ENCODE results near the gene PCCA.

PCCA gene

GRCh38 chr13:100544866-100545683, 456.2 kb downstream of the PCCA start:
- Histone ChIP-seq H3K27me3 (ENCODE audit: control insufficient read depth, insufficient read depth, low read length) (no peaks in the 10 kb centered on the region), H3K9ac (ENCODE audit: low read depth, low read length) (no peak overlapping the region), H3K4me3 (ENCODE audit: low read depth, low read length) (no peak overlapping the region), H3K9me3 (ENCODE audit: control insufficient read depth, insufficient read depth, low read length) (no peaks in the 10 kb centered on the region), H3K36me3 (ENCODE audit: control insufficient read depth, insufficient read depth, low read length) (no peaks in the 10 kb centered on the region), H3K4me1 (ENCODE audit: control insufficient read depth, insufficient read depth, low read length) (peaks cover 4% of the 10 kb centered on the region; the same call in 1 of the 2 replicates), H3K27ac (ENCODE audit: low read depth, low read length) (no peak overlapping the region)

GRCh38 chr13:100545684-100546061, 456.8 kb downstream of the PCCA start:
- no peaks in the 10 kb centered on the region for H3K27me3 ChIP-seq (ENCODE audit: control insufficient read depth, insufficient read depth, low read length)
- H3K9me3 ChIP-seq (ENCODE audit: control insufficient read depth, insufficient read depth, low read length), result no peaks in the 10 kb centered on the region
- peaks cover 4% of the 10 kb centered on the region; the same call in 1 of the 2 replicates for H3K4me1 ChIP-seq (ENCODE audit: control insufficient read depth, insufficient read depth, low read length)
- no peak overlapping the region for H3K27ac ChIP-seq (ENCODE audit: low read depth, low read length)
- no peaks in the 10 kb centered on the region for H3K36me3 ChIP-seq (ENCODE audit: control insufficient read depth, insufficient read depth, low read length)
- H3K4me3 ChIP-seq (ENCODE audit: low read depth, low read length), result no peak overlapping the region
- H3K9ac ChIP-seq (ENCODE audit: low read depth, low read length), result no peak overlapping the region

- no peaks in the 10 kb centered on the region for H3K27me3 ChIP-seq (ENCODE audit: control insufficient read depth, insufficient read depth, low read length)
- no peaks in the 10 kb centered on the region for H3K36me3 ChIP-seq (ENCODE audit: control insufficient read depth, insufficient read depth, low read length)
- H3K9me3 ChIP-seq (ENCODE audit: control insufficient read depth, insufficient read depth, low read length), result no peaks in the 10 kb centered on the region
- H3K4me3 ChIP-seq (ENCODE audit: low read depth, low read length), result no peak overlapping the region
- H3K4me1 ChIP-seq (ENCODE audit: control insufficient read depth, insufficient read depth, low read length), result peaks cover 4% of the 10 kb centered on the region; the same call in 1 of the 2 replicates
- H3K27ac ChIP-seq (ENCODE audit: low read depth, low read length), result no peak overlapping the region
- no peak overlapping the region for H3K9ac ChIP-seq (ENCODE audit: low read depth, low read length)
Measured at GRCh38 chr13:100546713-100547405, 458.0 kb downstream of the PCCA start.

GRCh38 chr13:100547791-100548201, 458.9 kb downstream of the PCCA start:
- no peak overlapping the region for H3K4me3 ChIP-seq (ENCODE audit: low read depth, low read length)
- H3K4me1 ChIP-seq (ENCODE audit: control insufficient read depth, insufficient read depth, low read length), result 0 out of 2 replicates have a peak, but pooled peaks cover under 1% of the 10 kb centered on the region
- no peaks in the 10 kb centered on the region for H3K27me3 ChIP-seq (ENCODE audit: control insufficient read depth, insufficient read depth, low read length)
- no peak overlapping the region for H3K9ac ChIP-seq (ENCODE audit: low read depth, low read length)
- H3K9me3 ChIP-seq (ENCODE audit: control insufficient read depth, insufficient read depth, low read length), result no peaks in the 10 kb centered on the region
- H3K27ac ChIP-seq (ENCODE audit: low read depth, low read length), result no peak overlapping the region
- H3K36me3 ChIP-seq (ENCODE audit: control insufficient read depth, insufficient read depth, low read length), result no peaks in the 10 kb centered on the region

GRCh38 chr13:100549316-100549715, 460.4 kb downstream of the PCCA start:
- H3K9me3 ChIP-seq (ENCODE audit: control insufficient read depth, insufficient read depth, low read length), result no peaks in the 10 kb centered on the region

GRCh38 chr13:100552755-100553154, 463.9 kb downstream of the PCCA start:
- no peaks in the 10 kb centered on the region for H3K27me3 ChIP-seq (ENCODE audit: control insufficient read depth, insufficient read depth, low read length)
- no peaks in the 10 kb centered on the region for H3K4me1 ChIP-seq (ENCODE audit: control insufficient read depth, insufficient read depth, low read length)
- no peak overlapping the region for H3K9ac ChIP-seq (ENCODE audit: low read depth, low read length)
- no peaks in the 10 kb centered on the region for H3K36me3 ChIP-seq (ENCODE audit: control insufficient read depth, insufficient read depth, low read length)
- H3K4me3 ChIP-seq (ENCODE audit: low read depth, low read length), result no peak overlapping the region
- no peak overlapping the region for H3K27ac ChIP-seq (ENCODE audit: low read depth, low read length)
- no peaks in the 10 kb centered on the region for H3K9me3 ChIP-seq (ENCODE audit: control insufficient read depth, insufficient read depth, low read length)

More at GRCh38 chr13:100549316-100549715, 460.4 kb downstream of the PCCA start:
- no peak overlapping the region for H3K4me3 ChIP-seq (ENCODE audit: low read depth, low read length)
- H3K27ac ChIP-seq (ENCODE audit: low read depth, low read length), result no peak overlapping the region
- H3K9ac ChIP-seq (ENCODE audit: low read depth, low read length), result no peak overlapping the region
- H3K36me3 ChIP-seq (ENCODE audit: control insufficient read depth, insufficient read depth, low read length), result no peaks in the 10 kb centered on the region
- no peaks in the 10 kb centered on the region for H3K27me3 ChIP-seq (ENCODE audit: control insufficient read depth, insufficient read depth, low read length)
- H3K4me1 ChIP-seq (ENCODE audit: control insufficient read depth, insufficient read depth, low read length), result no peaks in the 10 kb centered on the region

- Histone ChIP-seq H3K9me3 (ENCODE audit: control insufficient read depth, insufficient read depth, low read length) (no peaks in the 10 kb centered on the region), H3K9ac (ENCODE audit: low read depth, low read length) (no peak overlapping the region), H3K27me3 (ENCODE audit: control insufficient read depth, insufficient read depth, low read length) (no peaks in the 10 kb centered on the region), H3K4me3 (ENCODE audit: low read depth, low read length) (no peak overlapping the region), H3K36me3 (ENCODE audit: control insufficient read depth, insufficient read depth, low read length) (no peaks in the 10 kb centered on the region), H3K4me1 (ENCODE audit: control insufficient read depth, insufficient read depth, low read length) (no peaks in the 10 kb centered on the region), H3K27ac (ENCODE audit: low read depth, low read length) (no peak overlapping the region)
Measured at GRCh38 chr13:100559886-100560285, 471.0 kb downstream of the PCCA start.

- H3K36me3 ChIP-seq (ENCODE audit: control insufficient read depth, insufficient read depth, low read length), result no peaks in the 10 kb centered on the region
- H3K27me3 ChIP-seq (ENCODE audit: control insufficient read depth, insufficient read depth, low read length), result no peaks in the 10 kb centered on the region
- no peak overlapping the region for H3K27ac ChIP-seq (ENCODE audit: low read depth, low read length)
- no peaks in the 10 kb centered on the region for H3K4me1 ChIP-seq (ENCODE audit: control insufficient read depth, insufficient read depth, low read length)
- no peak overlapping the region for H3K4me3 ChIP-seq (ENCODE audit: low read depth, low read length)
- no peak overlapping the region for H3K9ac ChIP-seq (ENCODE audit: low read depth, low read length)
- H3K9me3 ChIP-seq (ENCODE audit: control insufficient read depth, insufficient read depth, low read length), result no peaks in the 10 kb centered on the region
Measured at GRCh38 chr13:100560498-100561157, 471.7 kb downstream of the PCCA start.

- no peaks in the 10 kb centered on the region for H3K36me3 ChIP-seq (ENCODE audit: control insufficient read depth, insufficient read depth, low read length)
- H3K27me3 ChIP-seq (ENCODE audit: control insufficient read depth, insufficient read depth, low read length), result no peaks in the 10 kb centered on the region
- no peak overlapping the region for H3K27ac ChIP-seq (ENCODE audit: low read depth, low read length)
- H3K4me3 ChIP-seq (ENCODE audit: low read depth, low read length), result no peak overlapping the region
- H3K4me1 ChIP-seq (ENCODE audit: control insufficient read depth, insufficient read depth, low read length), result no peaks in the 10 kb centered on the region
- no peak overlapping the region for H3K9ac ChIP-seq (ENCODE audit: low read depth, low read length)
- no peaks in the 10 kb centered on the region for H3K9me3 ChIP-seq (ENCODE audit: control insufficient read depth, insufficient read depth, low read length)
Measured at GRCh38 chr13:100561158-100561499, 472.2 kb downstream of the PCCA start.

- Histone ChIP-seq H3K27me3 (ENCODE audit: control insufficient read depth, insufficient read depth, low read length) (no peaks in the 10 kb centered on the region), H3K9me3 (ENCODE audit: control insufficient read depth, insufficient read depth, low read length) (no peaks in the 10 kb centered on the region), H3K4me3 (ENCODE audit: low read depth, low read length) (no peak overlapping the region), H3K4me1 (ENCODE audit: control insufficient read depth, insufficient read depth, low read length) (no peaks in the 10 kb centered on the region), H3K27ac (ENCODE audit: low read depth, low read length) (no peak overlapping the region), H3K9ac (ENCODE audit: low read depth, low read length) (no peak overlapping the region), H3K36me3 (ENCODE audit: control insufficient read depth, insufficient read depth, low read length) (no peaks in the 10 kb centered on the region)
Measured at GRCh38 chr13:100561599-100562204, 472.8 kb downstream of the PCCA start.

Measured in HUES48 (cell line).